ENCODE results near the gene FUT3. TPM values are rescaled to one million over a fixed set of nuclear protein-coding genes. Genes with fewer than 3 reads are reported as not detected.

Gene FUT3
- total and polyA plus RNA-seq, 9 of the 15 experiments (the other 6 are each of a cell fraction or from before 2014, with no cell fraction given), result 0.09 TPM; not detected in 8

DNA sequence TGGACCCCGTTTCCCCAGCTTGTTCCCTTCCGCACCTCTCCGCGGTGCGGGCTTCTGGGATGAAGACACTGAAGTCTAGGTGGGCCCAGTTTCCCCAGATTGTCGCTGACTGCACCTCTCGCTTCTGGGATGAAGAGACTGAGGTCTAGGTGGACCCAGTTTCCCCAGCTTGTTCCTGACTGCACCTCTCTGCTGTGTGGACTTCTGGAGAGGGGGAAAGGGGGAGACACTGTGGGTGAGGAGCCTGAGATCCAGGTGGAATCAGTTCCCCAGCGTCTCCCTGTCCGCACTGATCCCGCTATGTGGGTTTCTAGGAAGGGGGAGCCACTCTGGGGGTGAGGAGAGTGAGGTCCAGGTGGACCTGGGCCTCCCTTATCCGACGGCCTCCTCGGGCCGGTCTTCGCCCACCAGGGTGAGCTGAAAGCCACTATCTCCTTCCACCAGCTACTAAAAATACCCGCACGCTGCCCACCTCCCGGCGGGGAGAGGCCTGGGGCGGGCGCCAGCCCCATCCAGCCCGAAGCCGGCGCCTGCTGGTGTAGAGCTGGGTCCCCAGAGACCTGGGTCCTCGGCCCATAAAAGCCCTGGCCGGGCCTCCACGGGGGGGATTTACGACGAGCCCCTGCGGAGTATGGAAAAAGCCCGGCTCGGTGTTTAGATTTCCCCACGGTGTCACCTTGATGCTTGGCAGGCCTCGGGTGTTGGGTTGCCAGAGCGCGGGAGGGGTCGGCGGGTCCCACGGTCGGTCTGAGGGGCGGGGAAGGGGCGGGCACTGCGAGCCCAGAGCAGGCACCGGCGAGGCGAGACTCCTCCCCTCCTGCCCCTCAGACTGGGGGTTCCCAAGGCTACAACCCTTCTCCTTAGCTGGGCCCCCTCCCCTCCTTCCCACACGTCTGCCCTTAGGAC, 22.3 kb downstream of the FUT3 start (continued):
- TF ChIP-seq ZNF583 (CRISPR knock-in tag; IDR thresholded peaks at IDR 0.05), result no peak
- TF ChIP-seq NR2F6 (CRISPR knock-in tag; IDR thresholded peaks at IDR 0.05), result no peak
- 0 out of 4 replicates have a peak, but pooled peaks of 1 of the 2 experiments have one; percentile 39 for TF ChIP-seq ARNT (IDR thresholded peaks at IDR 0.05)
- TF ChIP-seq, protein P1, sequence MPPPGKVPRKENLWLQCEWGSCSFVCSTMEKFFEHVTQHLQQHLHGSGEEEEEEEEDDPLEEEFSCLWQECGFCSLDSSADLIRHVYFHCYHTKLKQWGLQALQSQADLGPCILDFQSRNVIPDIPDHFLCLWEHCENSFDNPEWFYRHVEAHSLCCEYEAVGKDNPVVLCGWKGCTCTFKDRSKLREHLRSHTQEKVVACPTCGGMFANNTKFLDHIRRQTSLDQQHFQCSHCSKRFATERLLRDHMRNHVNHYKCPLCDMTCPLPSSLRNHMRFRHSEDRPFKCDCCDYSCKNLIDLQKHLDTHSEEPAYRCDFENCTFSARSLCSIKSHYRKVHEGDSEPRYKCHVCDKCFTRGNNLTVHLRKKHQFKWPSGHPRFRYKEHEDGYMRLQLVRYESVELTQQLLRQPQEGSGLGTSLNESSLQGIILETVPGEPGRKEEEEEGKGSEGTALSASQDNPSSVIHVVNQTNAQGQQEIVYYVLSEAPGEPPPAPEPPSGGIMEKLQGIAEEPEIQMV (tag; conservative IDR thresholded peaks at IDR 0.05; ENCODE audit: low read depth), result no peak
- no peak for TF ChIP-seq ZNF274 (IDR thresholded peaks at IDR 0.05; ENCODE audit: borderline replicate concordance, low read depth, low read length)
- no peak for TF ChIP-seq SAFB2 (IDR thresholded peaks at IDR 0.05; ENCODE audit: borderline replicate concordance, low read depth, low read length, severe bottlenecking)
- no peak for TF ChIP-seq SRSF9 (IDR thresholded peaks at IDR 0.05; ENCODE audit: borderline replicate concordance, low read depth, low read length)
- TF ChIP-seq, protein P2, sequence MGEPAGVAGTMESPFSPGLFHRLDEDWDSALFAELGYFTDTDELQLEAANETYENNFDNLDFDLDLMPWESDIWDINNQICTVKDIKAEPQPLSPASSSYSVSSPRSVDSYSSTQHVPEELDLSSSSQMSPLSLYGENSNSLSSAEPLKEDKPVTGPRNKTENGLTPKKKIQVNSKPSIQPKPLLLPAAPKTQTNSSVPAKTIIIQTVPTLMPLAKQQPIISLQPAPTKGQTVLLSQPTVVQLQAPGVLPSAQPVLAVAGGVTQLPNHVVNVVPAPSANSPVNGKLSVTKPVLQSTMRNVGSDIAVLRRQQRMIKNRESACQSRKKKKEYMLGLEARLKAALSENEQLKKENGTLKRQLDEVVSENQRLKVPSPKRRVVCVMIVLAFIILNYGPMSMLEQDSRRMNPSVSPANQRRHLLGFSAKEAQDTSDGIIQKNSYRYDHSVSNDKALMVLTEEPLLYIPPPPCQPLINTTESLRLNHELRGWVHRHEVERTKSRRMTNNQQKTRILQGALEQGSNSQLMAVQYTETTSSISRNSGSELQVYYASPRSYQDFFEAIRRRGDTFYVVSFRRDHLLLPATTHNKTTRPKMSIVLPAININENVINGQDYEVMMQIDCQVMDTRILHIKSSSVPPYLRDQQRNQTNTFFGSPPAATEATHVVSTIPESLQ (CRISPR knock-in tag; IDR thresholded peaks at IDR 0.05), result no peak
- TF ChIP-seq POLR2G (IDR thresholded peaks at IDR 0.05; ENCODE audit: low read depth, low read length), result 0 out of 2 replicates have a peak, but pooled peaks have one; percentile 19
- peak; percentile 63; the same call in 1 of the 2 replicates for TF ChIP-seq NFRKB (IDR thresholded peaks at IDR 0.05; ENCODE audit: low read depth)
- TF ChIP-seq, protein P3, sequence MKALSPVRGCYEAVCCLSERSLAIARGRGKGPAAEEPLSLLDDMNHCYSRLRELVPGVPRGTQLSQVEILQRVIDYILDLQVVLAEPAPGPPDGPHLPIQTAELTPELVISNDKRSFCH (CRISPR knock-in tag; IDR thresholded peaks at IDR 0.05), result no peak
- TF ChIP-seq, protein P3 (tag; IDR thresholded peaks at IDR 0.05), result 0 out of 2 replicates have a peak, but pooled peaks have one; percentile 7
- peak; percentile 76 for TF ChIP-seq KAT7 (CRISPR knock-in tag; IDR thresholded peaks at IDR 0.05; ENCODE audit: borderline replicate concordance)
- TF ChIP-seq CHD1 (IDR thresholded peaks at IDR 0.05; ENCODE audit: low read length), result peak; percentile 79
- TF ChIP-seq RFX1 (IDR thresholded peaks at IDR 0.05), result no peak
- no peak for TF ChIP-seq BRCA1 (IDR thresholded peaks at IDR 0.05)
- 0 out of 2 replicates have a peak, but pooled peaks have one; percentile 54 for TF ChIP-seq BRCA1 (CRISPR knock-in tag; IDR thresholded peaks at IDR 0.05)
- peak; percentile 96; the same call in 1 of the 2 replicates for TF ChIP-seq ZC3H4 (CRISPR knock-in tag; IDR thresholded peaks at IDR 0.05; ENCODE audit: borderline replicate concordance)
- TF ChIP-seq, protein P4, sequence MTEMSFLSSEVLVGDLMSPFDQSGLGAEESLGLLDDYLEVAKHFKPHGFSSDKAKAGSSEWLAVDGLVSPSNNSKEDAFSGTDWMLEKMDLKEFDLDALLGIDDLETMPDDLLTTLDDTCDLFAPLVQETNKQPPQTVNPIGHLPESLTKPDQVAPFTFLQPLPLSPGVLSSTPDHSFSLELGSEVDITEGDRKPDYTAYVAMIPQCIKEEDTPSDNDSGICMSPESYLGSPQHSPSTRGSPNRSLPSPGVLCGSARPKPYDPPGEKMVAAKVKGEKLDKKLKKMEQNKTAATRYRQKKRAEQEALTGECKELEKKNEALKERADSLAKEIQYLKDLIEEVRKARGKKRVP (CRISPR knock-in tag; IDR thresholded peaks at IDR 0.05), result no peak
- no peak for TF ChIP-seq CEBPB (tag; IDR thresholded peaks at IDR 0.05)
- no peak for TF ChIP-seq PTTG1 (tag; IDR thresholded peaks at IDR 0.05; ENCODE audit: low read depth)
- peak; percentile 18 for TF ChIP-seq RBM39 (optimal IDR thresholded peaks at IDR 0.05; ENCODE audit: low read depth, low read length)
- no peak for TF ChIP-seq HNRNPL (IDR thresholded peaks at IDR 0.05; ENCODE audit: low read depth, low read length)
- TF ChIP-seq CBFB (CRISPR knock-in tag; IDR thresholded peaks at IDR 0.05), result no peak

All from K562 (cell line).